HUES64 (cell line): ENCODE results near the gene TCL1A.
A peak's percentile ranks its signal among the peaks of the same experiment; 100 is the strongest.

ENCODE experiments used
- H3K27ac ChIP-seq: 2 replicates; pipeline ENCODE4 v1.7.0; 2013; ENCODE audit warnings: low read depth, low read length, inconsistent platforms
- H3K27me3 ChIP-seq: 2 replicates; pipeline ENCODE4 v1.6.1; 2013; ENCODE audit warnings: mild to moderate bottlenecking, low read length; ENCODE audit not compliant: insufficient read depth
- H3K36me3 ChIP-seq: 2 replicates; pipeline ENCODE4 v1.6.1; 2013; ENCODE audit warnings: mild to moderate bottlenecking, low read length; ENCODE audit not compliant: insufficient read depth
- H3K4me1 ChIP-seq: 2 replicates; pipeline ENCODE4 v1.6.1; 2013; ENCODE audit warnings: mild to moderate bottlenecking, low read length, moderate library complexity; ENCODE audit not compliant: insufficient read depth
- H3K4me3 ChIP-seq: 2 replicates; pipeline ENCODE4 v1.5.1; 2013; ENCODE audit warnings: mild to moderate bottlenecking, low read length, moderate library complexity
- H3K9ac ChIP-seq: 2 replicates; pipeline ENCODE4 v1.6.1; 2013; ENCODE audit warnings: mild to moderate bottlenecking, low read depth, low read length
- H3K9me3 ChIP-seq: 2 replicates; pipeline ENCODE4 v1.6.1; 2013; ENCODE audit warnings: low read depth, low read length; ENCODE audit not compliant: insufficient read depth
- WGBS: fragments of 150-250, 120-280 bp; methylation state at CpG from one replicate; pipeline ENCODE4 v1.1.7; 2013; ENCODE audit warnings: missing lambda C conversion rate; 5-methylcytosine and 5-hydroxymethylcytosine counted together

Gene TCL1A

DNA sequence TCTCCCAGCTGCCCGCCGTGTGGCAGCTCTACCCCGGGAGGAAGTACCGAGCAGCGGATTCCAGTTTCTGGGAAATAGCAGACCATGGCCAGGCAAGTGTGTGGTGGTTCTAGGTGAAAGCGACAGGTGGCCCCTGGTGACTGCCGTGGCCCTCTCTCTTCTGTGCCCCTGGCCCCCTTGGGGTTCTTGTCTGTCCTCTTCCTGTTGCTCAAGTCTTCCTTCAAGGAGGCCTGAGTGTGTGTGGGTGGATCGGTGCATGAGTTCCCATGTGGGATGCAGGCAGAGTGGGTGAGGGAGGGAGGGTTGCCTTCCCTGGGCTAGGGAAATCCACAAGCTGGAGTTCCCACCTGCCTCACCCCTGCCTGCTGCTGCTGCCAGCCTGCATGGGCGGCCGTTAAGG lies 23.1 kb downstream of the TCL1A start:
- Histone ChIP-seq H3K27me3 (peaks cover 4% of the 10 kb centered on the region; the same call in 1 of the 2 replicates), H3K36me3 (no peaks in the 10 kb centered on the region), H3K9ac (no peak overlapping the region), H3K9me3 (no peaks in the 10 kb centered on the region), H3K27ac (no peak overlapping the region), H3K4me1 (peaks cover 21% of the 10 kb centered on the region), H3K4me3 (no peak overlapping the region)
- 88% methylated on average over 10 of the region's 10 CpGs for WGBS

- H3K27ac ChIP-seq, result no peak overlapping the region
- peaks cover 4% of the 10 kb centered on the region; the same call in 1 of the 2 replicates for H3K27me3 ChIP-seq
- peaks cover 21% of the 10 kb centered on the region for H3K4me1 ChIP-seq
- no peaks in the 10 kb centered on the region for H3K9me3 ChIP-seq
- H3K9ac ChIP-seq, result no peak overlapping the region
- 73% methylated on average over 4 of the region's 5 CpGs for WGBS
- no peak overlapping the region for H3K4me3 ChIP-seq
- H3K36me3 ChIP-seq, result no peaks in the 10 kb centered on the region
These were observed 24.5 kb downstream of the TCL1A start for GRCh38 chr14:95689441-95689840.

- no peak overlapping the region for H3K4me3 ChIP-seq
- H3K36me3 ChIP-seq, result no peaks in the 10 kb centered on the region
- no peak overlapping the region for H3K9ac ChIP-seq
- peaks cover 15% of the 10 kb centered on the region for H3K4me1 ChIP-seq
- H3K9me3 ChIP-seq, result no peaks in the 10 kb centered on the region
- peak overlapping the region; percentile 3; the same call in 1 of the 2 replicates for H3K27ac ChIP-seq
- H3K27me3 ChIP-seq, result peaks cover 4% of the 10 kb centered on the region; the same call in 1 of the 2 replicates
- 40% methylated on average over 2 of the region's 2 CpGs for WGBS
These were observed 27.0 kb downstream of the TCL1A start for GRCh38 chr14:95686935-95687334.

DNA sequence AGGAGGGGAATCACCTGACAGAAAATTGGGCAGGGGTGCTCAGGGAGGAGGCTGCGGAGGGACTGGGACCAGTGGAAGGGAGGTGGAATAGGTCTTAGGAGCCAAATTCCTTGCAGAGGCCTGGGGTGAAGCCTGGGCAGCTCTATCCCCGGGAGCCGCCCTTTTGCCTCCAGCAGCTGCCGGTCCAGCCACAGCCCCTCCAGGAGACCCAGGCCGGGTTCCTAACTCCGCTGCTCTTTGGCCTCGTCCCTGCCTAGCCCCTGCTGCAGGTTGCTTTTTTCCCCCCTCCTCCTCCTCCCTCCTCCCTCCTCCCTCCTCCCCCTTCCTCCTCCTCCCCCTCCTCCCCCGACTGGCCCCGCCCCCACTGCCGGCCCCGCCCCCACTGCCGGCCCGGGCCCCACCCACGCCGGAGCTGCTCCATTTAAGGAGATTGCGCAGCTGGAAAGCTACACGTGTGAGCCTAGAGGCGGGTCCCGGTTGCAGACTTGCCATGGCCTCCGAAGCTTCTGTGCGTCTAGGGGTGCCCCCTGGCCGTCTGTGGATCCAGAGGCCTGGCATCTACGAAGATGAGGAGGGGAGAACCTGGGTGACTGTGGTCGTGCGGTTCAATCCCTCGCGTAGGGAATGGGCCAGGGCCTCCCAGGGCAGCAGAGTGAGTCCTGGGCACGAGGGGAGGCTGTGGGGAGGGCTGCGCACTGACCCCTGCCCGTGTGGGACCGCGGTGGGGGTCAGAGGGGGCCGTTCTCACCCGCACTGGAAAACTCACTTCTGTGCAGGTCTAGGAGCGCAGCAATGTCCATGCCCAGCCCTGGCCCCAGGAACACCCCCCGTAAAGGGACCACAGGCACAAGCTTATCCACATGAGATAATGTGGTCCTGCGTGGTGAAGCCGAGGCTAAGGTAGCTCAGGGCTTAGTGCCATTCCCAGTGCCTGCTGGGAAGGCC lies 27.7 kb downstream of the TCL1A start, which contains the start of gene TCL1B:
Gene TCL1B, plus strand, starts transcription at position 449 of the 945 bp plus-strand sequence. Its CDS starts 42 bp downstream, at position 491.
- H3K36me3 ChIP-seq, result no peaks in the 10 kb centered on the region
- no peak within 1 kb of the TSS for H3K4me3 ChIP-seq
- no peaks in the 10 kb centered on the region for H3K9me3 ChIP-seq
- no peak within 1 kb of the TSS for H3K9ac ChIP-seq
- H3K27ac ChIP-seq, result peak within 1 kb of the TSS; percentile 3; the same call in 1 of the 2 replicates
- peaks cover 4% of the 10 kb centered on the region; the same call in 1 of the 2 replicates for H3K27me3 ChIP-seq
- WGBS, result 79% methylated on average over 35 of the region's 38 CpGs
- peaks cover 15% of the 10 kb centered on the region for H3K4me1 ChIP-seq

DNA sequence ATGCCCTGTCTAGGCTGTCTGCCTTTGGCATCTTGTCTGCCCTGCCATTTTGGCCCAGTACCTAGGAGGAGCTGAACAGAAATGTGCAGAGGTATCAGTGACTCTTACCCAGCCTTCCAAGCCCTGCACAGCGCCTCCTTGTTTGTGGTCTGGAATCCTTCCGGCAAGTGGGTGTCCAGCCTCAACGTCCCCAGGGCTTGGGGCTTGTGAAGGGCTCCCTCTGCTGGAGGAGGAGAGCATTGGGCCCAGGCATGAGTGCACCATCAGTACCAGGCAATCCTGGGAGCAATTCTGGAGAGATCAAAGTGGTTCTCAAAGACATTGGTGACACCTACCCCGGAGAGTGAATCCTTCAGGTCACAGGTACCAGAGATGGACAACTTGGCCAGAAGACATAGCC lies 30.1 kb downstream of the TCL1A start:
- H3K4me3 ChIP-seq, result no peak overlapping the region
- no peaks in the 10 kb centered on the region for H3K36me3 ChIP-seq
- peaks cover 17% of the 10 kb centered on the region for H3K4me1 ChIP-seq
- no peaks in the 10 kb centered on the region for H3K27me3 ChIP-seq
- no peak overlapping the region for H3K27ac ChIP-seq
- H3K9ac ChIP-seq, result no peak overlapping the region
- WGBS, result 84% methylated on average over 4 of the region's 4 CpGs
- H3K9me3 ChIP-seq, result no peaks in the 10 kb centered on the region

DNA sequence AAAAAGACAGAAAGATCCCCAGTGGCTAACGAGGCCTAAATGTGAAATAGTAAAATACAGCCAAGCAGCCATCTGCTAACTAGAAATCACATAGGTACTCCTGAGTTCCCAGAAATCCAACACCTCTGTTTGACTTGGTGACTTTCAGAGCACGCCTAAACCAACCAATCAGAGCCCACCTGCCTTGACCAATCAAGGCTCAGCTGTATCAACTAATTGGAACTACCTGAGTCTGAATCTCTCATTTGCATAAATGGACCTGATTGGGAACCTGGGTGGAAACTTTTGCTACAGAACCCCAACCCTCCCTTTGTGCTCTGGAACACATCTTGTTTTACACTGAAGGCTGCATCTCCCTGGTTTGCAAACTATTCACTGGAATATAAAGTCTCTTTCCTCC lies 32.8 kb downstream of the TCL1A start:
- H3K27me3 ChIP-seq, result no peaks in the 10 kb centered on the region
- no peak overlapping the region for H3K4me3 ChIP-seq
- peaks cover 9% of the 10 kb centered on the region; the same call in 1 of the 2 replicates for H3K4me1 ChIP-seq
- no peak overlapping the region for H3K9ac ChIP-seq
- WGBS, result 98% methylated on average over 2 of the region's 2 CpGs
- peaks cover 9% of the 10 kb centered on the region; the same call in 1 of the 2 replicates for H3K9me3 ChIP-seq
- H3K27ac ChIP-seq, result no peak overlapping the region
- no peaks in the 10 kb centered on the region for H3K36me3 ChIP-seq

GRCh38 chr14:95679998-95680735 lies 33.8 kb downstream of the TCL1A start:
- no peaks in the 10 kb centered on the region for H3K27me3 ChIP-seq
- 21% methylated on average over 8 of the region's 8 CpGs for WGBS
- no peak overlapping the region for H3K9ac ChIP-seq
- H3K27ac ChIP-seq, result no peak overlapping the region
- peaks cover 9% of the 10 kb centered on the region; the same call in 1 of the 2 replicates for H3K4me1 ChIP-seq
- no peak overlapping the region for H3K4me3 ChIP-seq
- peaks cover 12% of the 10 kb centered on the region; the same call in 1 of the 2 replicates for H3K9me3 ChIP-seq
- H3K36me3 ChIP-seq, result no peaks in the 10 kb centered on the region

GRCh38 chr14:95679148-95679815 lies 34.6 kb downstream of the TCL1A start:
- H3K36me3 ChIP-seq, result no peaks in the 10 kb centered on the region
- peaks cover 9% of the 10 kb centered on the region; the same call in 1 of the 2 replicates for H3K4me1 ChIP-seq
- no peak overlapping the region for H3K9ac ChIP-seq
- H3K27me3 ChIP-seq, result no peaks in the 10 kb centered on the region
- H3K9me3 ChIP-seq, result peaks cover 12% of the 10 kb centered on the region; the same call in 1 of the 2 replicates
- H3K4me3 ChIP-seq, result no peak overlapping the region
- H3K27ac ChIP-seq, result no peak overlapping the region
- 88% methylated on average over 4 of the region's 4 CpGs for WGBS

DNA sequence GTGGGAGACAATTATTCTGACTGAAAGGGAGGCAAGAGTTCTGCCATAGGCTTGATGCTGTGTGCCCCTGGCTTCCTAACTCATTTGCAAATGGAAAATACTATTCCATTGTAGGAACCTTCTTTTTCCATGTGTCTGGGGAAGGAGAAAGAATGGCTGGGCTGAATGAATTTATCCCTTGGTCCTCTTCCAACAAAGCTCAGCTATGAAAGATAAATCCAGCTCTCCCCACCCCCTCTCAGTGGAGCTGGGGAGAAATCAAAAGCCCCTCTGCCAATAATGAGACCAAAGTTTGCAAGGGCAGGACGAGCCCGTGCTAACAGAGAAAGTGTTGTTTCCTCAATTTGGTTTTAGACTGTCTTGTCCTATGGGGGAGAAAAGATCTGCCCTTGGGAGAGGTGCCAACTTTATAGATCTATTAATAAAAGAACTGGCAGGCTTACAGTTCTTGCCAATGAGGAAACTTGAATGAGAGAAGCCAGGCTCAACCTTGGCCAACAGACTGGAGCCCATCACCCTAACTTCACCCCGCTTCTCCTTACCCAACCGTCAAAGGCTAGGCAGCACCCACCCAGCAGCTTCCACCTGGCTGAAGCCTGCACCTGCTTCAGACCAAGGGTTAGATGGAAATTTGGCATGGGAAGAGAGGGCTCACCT lies 36.6 kb downstream of the TCL1A start:
- Histone ChIP-seq H3K27ac (no peak overlapping the region), H3K27me3 (no peaks in the 10 kb centered on the region; the same call in 1 of the 2 replicates), H3K4me1 (peaks cover 9% of the 10 kb centered on the region; the same call in 1 of the 2 replicates), H3K4me3 (no peak overlapping the region), H3K9me3 (peaks cover 12% of the 10 kb centered on the region; the same call in 1 of the 2 replicates), H3K9ac (no peak overlapping the region), H3K36me3 (no peaks in the 10 kb centered on the region)
- 91% methylated on average over 4 of the region's 4 CpGs for WGBS

DNA sequence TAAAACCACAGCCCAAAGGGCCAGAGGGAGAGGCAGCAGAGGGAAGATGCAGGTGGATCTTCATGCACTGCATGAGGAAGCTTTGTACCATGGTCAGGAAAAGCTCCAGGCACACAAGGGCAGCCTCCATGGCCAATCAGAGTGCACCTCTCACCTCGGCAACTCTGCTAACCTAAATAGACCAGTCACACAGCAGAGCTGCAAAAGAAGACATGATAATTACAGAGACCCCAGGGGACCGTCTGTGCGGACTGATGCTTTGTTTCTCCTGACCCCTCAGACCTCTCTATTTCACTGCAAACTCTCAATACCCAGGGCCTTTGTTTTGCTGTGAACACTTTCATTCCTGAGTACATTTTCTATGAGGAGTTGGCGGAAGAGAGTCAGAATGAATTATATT lies 38.4 kb downstream of the TCL1A start:
- no peaks in the 10 kb centered on the region for H3K36me3 ChIP-seq
- WGBS, result 62% methylated on average over 4 of the region's 4 CpGs
- no peak overlapping the region for H3K9ac ChIP-seq
- peaks cover 7% of the 10 kb centered on the region; the same call in 1 of the 2 replicates for H3K4me1 ChIP-seq
- H3K4me3 ChIP-seq, result no peak overlapping the region
- no peaks in the 10 kb centered on the region; the same call in 1 of the 2 replicates for H3K27me3 ChIP-seq
- H3K9me3 ChIP-seq, result peaks cover 12% of the 10 kb centered on the region; the same call in 1 of the 2 replicates
- H3K27ac ChIP-seq, result no peak overlapping the region
